ENCODE data around the gene CSTPP1.
A peak's percentile ranks its signal among the peaks of the same experiment; 100 is the strongest.

Gene CSTPP1

GRCh38 chr11:46917109-46917761, 19.3 kb upstream of the CSTPP1 start:
- Histone ChIP-seq H4K20me1 (ENCODE audit: control insufficient read depth, insufficient read depth, low read depth, low read length) (no peaks in the 10 kb centered on the region), H3K4me3 (ENCODE audit: low read length) (peak overlapping the region; percentile 81), H3K9me3 (ENCODE audit: control insufficient read depth, insufficient read depth, low read length) (no peaks in the 10 kb centered on the region), H3K4me2 (ENCODE audit: low read length) (peak overlapping the region; percentile 86), H3K79me2 (ENCODE audit: control insufficient read depth, low read length) (no peaks in the 10 kb centered on the region), H3K36me3 (ENCODE audit: control insufficient read depth, low read length) (no peaks in the 10 kb centered on the region), H3K27ac (ENCODE audit: low read depth, low read length) (no peak overlapping the region), H3F3A (ENCODE audit: control insufficient read depth, insufficient read depth) (peaks cover 5% of the 10 kb centered on the region), H3K27me3 (ENCODE audit: control insufficient read depth, low read length) (peaks cover 19% of the 10 kb centered on the region), H3K9me2 (replicated peaks; ENCODE audit: control insufficient read depth, low read length) (no peaks in the 10 kb centered on the region), H3K4me1 (ENCODE audit: control insufficient read depth, low read length) (peaks cover 49% of the 10 kb centered on the region)
- TF ChIP-seq CTCF (IDR thresholded peaks at IDR 0.05; ENCODE audit: low read depth, low read length, poor library complexity, severe bottlenecking) (no peak), EZH2phosphoT487 (IDR thresholded peaks at IDR 0.05; ENCODE audit: borderline replicate concordance, low read length) (no peak)

DNA sequence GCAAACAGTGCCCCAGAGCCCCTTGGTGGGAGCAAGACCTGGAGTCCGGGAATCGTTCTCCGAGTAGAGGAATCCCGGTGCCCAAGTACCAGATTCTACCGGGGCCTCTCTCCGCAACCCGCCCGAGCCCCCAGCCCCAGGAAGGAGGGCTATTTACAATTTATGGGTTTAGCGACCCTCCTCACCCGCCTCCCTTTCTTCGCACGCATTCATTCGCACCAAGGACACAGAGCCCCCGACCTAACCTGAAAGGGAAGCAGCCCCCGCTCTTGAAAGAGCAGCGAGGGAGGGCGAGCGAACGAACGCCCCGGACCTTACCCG, 18.8 kb upstream of the CSTPP1 start:
- Histone ChIP-seq H3F3A (ENCODE audit: control insufficient read depth, insufficient read depth) (peaks cover 5% of the 10 kb centered on the region), H3K79me2 (ENCODE audit: control insufficient read depth, low read length) (no peaks in the 10 kb centered on the region), H3K4me1 (ENCODE audit: control insufficient read depth, low read length) (peaks cover 46% of the 10 kb centered on the region), H3K9me2 (replicated peaks; ENCODE audit: control insufficient read depth, low read length) (no peaks in the 10 kb centered on the region), H3K27me3 (ENCODE audit: control insufficient read depth, low read length) (peaks cover 19% of the 10 kb centered on the region), H3K27ac (ENCODE audit: low read depth, low read length) (no peak overlapping the region), H3K36me3 (ENCODE audit: control insufficient read depth, low read length) (no peaks in the 10 kb centered on the region), H3K9me3 (ENCODE audit: control insufficient read depth, insufficient read depth, low read length) (no peaks in the 10 kb centered on the region), H4K20me1 (ENCODE audit: control insufficient read depth, insufficient read depth, low read depth, low read length) (no peaks in the 10 kb centered on the region), H3K4me2 (ENCODE audit: low read length) (peak overlapping the region; percentile 86), H3K4me3 (ENCODE audit: low read length) (peak overlapping the region; percentile 81)
- no peak for TF ChIP-seq EZH2phosphoT487 (IDR thresholded peaks at IDR 0.05; ENCODE audit: borderline replicate concordance, low read length)
- no peak for TF ChIP-seq CTCF (IDR thresholded peaks at IDR 0.05; ENCODE audit: low read depth, low read length, poor library complexity, severe bottlenecking)

- TF ChIP-seq CTCF (IDR thresholded peaks at IDR 0.05; ENCODE audit: low read depth, low read length, poor library complexity, severe bottlenecking) (no peak), EZH2phosphoT487 (IDR thresholded peaks at IDR 0.05; ENCODE audit: borderline replicate concordance, low read length) (no peak)
- H3F3A ChIP-seq (ENCODE audit: control insufficient read depth, insufficient read depth) = peaks cover 5% of the 10 kb centered on the region
- no peaks in the 10 kb centered on the region for H3K79me2 ChIP-seq (ENCODE audit: control insufficient read depth, low read length)
- peaks cover 44% of the 10 kb centered on the region for H3K4me1 ChIP-seq (ENCODE audit: control insufficient read depth, low read length)
- H3K4me2 ChIP-seq (ENCODE audit: low read length) = peak within 1 kb of the TSS; percentile 97
- H3K27me3 ChIP-seq (ENCODE audit: control insufficient read depth, low read length) = peaks cover 19% of the 10 kb centered on the region
- no peaks in the 10 kb centered on the region for H3K9me2 ChIP-seq (replicated peaks; ENCODE audit: control insufficient read depth, low read length)
- no peaks in the 10 kb centered on the region for H3K36me3 ChIP-seq (ENCODE audit: control insufficient read depth, low read length)
- peak within 1 kb of the TSS; percentile 1; the same call in 1 of the 2 replicates for H3K27ac ChIP-seq (ENCODE audit: low read depth, low read length)
- peak within 1 kb of the TSS; percentile 81 for H3K4me3 ChIP-seq (ENCODE audit: low read length)
- no peaks in the 10 kb centered on the region for H4K20me1 ChIP-seq (ENCODE audit: control insufficient read depth, insufficient read depth, low read depth, low read length)
- H3K9me3 ChIP-seq (ENCODE audit: control insufficient read depth, insufficient read depth, low read length) = no peaks in the 10 kb centered on the region
Observed at GRCh38 chr11:46918083-46918787, 18.3 kb upstream of the CSTPP1 start, which contains the start of gene LRP4. LRP4 (minus strand) TSS chr11:46918550; CDS start chr11:46918379, 171 bp downstream.

All from DOHH2 (cell line).